ENCODE measurements around the gene DDX31.

The DDX31 gene

GRCh38 chr9:132547436-132547835 is 122.3 kb downstream of the DDX31 start:
- in situ Hi-C loops (cut with MboI; ENCODE audit: low sequenced_read_pairs, unreplicated experiment), result no loop called here
- no peak for TF ChIP-seq CTCF (IDR thresholded peaks at IDR 0.05; ENCODE audit: borderline replicate concordance, control extremely low read depth, extremely low read depth, insufficient read depth, missing control alignments)
- DNase-seq (ENCODE audit: low spot score), result no peak

GRCh38 chr9:132547052-132547431 is 122.7 kb downstream of the DDX31 start:
- no peak for TF ChIP-seq CTCF (IDR thresholded peaks at IDR 0.05; ENCODE audit: borderline replicate concordance, control extremely low read depth, extremely low read depth, insufficient read depth, missing control alignments)
- DNase-seq (ENCODE audit: low spot score), result no peak
- in situ Hi-C loops (cut with MboI; ENCODE audit: low sequenced_read_pairs, unreplicated experiment), result no loop called here

- no peak for TF ChIP-seq CTCF (IDR thresholded peaks at IDR 0.05; ENCODE audit: borderline replicate concordance, control extremely low read depth, extremely low read depth, insufficient read depth, missing control alignments)
- in situ Hi-C loops (cut with MboI; ENCODE audit: low sequenced_read_pairs, unreplicated experiment), result no loop called here
- no peak for DNase-seq (ENCODE audit: low spot score)
Observed at GRCh38 chr9:132546148-132547051, 123.4 kb downstream of the DDX31 start.

GRCh38 chr9:132545578-132545977 is 124.2 kb downstream of the DDX31 start:
- in situ Hi-C loops (cut with MboI; ENCODE audit: low sequenced_read_pairs, unreplicated experiment), result no loop called here
- no peak for DNase-seq (ENCODE audit: low spot score)
- no peak for TF ChIP-seq CTCF (IDR thresholded peaks at IDR 0.05; ENCODE audit: borderline replicate concordance, control extremely low read depth, extremely low read depth, insufficient read depth, missing control alignments)

- TF ChIP-seq CTCF (IDR thresholded peaks at IDR 0.05; ENCODE audit: borderline replicate concordance, control extremely low read depth, extremely low read depth, insufficient read depth, missing control alignments), result no peak
- DNase-seq (ENCODE audit: low spot score), result no peak
- in situ Hi-C loops (cut with MboI; ENCODE audit: low sequenced_read_pairs, unreplicated experiment), result no loop called here
Observed at GRCh38 chr9:132543960-132544359, 125.8 kb downstream of the DDX31 start.

- DNase-seq (ENCODE audit: low spot score), result no peak
- no peak for TF ChIP-seq CTCF (IDR thresholded peaks at IDR 0.05; ENCODE audit: borderline replicate concordance, control extremely low read depth, extremely low read depth, insufficient read depth, missing control alignments)
- in situ Hi-C loops (cut with MboI; ENCODE audit: low sequenced_read_pairs, unreplicated experiment), result no loop called here
Observed at GRCh38 chr9:132543251-132543650, 126.5 kb downstream of the DDX31 start.
